Measurements from ENCODE around the gene HBG2. TPM values are rescaled to one million over a fixed set of nuclear protein-coding genes. Genes with fewer than 3 reads are reported as not detected.

HBG2 gene
- total and polyA plus RNA-seq, 9 of the 15 experiments (the other 6 are each of a cell fraction or from before 2014, with no cell fraction given) = 1,626 to 58,619 (median 10,515) TPM

DNA sequence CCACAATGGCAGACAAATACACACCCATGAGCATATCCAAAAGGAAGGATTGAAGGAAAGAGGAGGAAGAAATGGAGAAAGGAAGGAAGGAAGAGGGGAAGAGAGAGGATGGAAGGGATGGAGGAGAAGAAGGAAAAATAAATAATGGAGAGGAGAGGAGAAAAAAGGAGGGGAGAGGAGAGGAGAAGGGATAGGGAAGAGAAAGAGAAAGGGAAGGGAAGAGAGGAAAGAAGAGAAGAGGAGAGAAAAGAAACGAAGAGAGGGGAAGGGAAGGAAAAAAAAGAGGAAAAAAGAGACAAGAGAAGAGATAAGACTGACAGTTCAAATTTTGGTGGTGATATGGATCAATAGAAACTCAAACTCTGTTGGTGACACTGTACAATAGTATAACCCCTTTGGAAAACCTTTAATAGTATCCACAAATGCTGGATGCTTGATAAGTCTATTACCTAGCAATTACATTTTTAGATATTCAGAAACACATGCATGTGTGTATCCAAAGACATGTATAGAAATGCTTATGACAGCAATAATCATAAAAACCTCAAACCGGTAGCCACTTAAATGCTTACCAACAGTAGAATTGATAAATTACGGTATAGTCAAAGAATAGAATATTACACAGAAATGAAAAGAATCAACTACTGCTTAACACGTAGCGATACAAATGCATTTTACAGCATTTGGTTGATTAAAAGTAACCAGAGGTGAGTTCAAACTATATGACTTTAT is 19.1 kb downstream of the HBG2 start (continued):
- TF ChIP-seq, protein P1, sequence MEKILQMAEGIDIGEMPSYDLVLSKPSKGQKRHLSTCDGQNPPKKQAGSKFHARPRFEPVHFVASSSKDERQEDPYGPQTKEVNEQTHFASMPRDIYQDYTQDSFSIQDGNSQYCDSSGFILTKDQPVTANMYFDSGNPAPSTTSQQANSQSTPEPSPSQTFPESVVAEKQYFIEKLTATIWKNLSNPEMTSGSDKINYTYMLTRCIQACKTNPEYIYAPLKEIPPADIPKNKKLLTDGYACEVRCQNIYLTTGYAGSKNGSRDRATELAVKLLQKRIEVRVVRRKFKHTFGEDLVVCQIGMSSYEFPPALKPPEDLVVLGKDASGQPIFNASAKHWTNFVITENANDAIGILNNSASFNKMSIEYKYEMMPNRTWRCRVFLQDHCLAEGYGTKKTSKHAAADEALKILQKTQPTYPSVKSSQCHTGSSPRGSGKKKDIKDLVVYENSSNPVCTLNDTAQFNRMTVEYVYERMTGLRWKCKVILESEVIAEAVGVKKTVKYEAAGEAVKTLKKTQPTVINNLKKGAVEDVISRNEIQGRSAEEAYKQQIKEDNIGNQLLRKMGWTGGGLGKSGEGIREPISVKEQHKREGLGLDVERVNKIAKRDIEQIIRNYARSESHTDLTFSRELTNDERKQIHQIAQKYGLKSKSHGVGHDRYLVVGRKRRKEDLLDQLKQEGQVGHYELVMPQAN (IDR thresholded peaks at IDR 0.05; ENCODE audit: borderline replicate concordance) = peak; percentile 65
- TF ChIP-seq C11orf30 (IDR thresholded peaks at IDR 0.05; ENCODE audit: low read depth) (peak; percentile 65), KDM1A (IDR thresholded peaks at IDR 0.05) (peak in 1 of 2 experiments; percentile 49; a peak in 2 of 4 replicates), ARNT (IDR thresholded peaks at IDR 0.05) (0 out of 4 replicates have a peak, but pooled peaks have one; percentile 52 to 61), ELF4 (CRISPR knock-in tag; IDR thresholded peaks at IDR 0.05) (peak; percentile 79; the same call in 1 of the 2 replicates), TRIM24 (IDR thresholded peaks at IDR 0.05) (0 out of 4 replicates have a peak, but pooled peaks have one; percentile 22 to 38), ARHGAP35 (IDR thresholded peaks at IDR 0.05; ENCODE audit: partially characterized antibody) (peak; percentile 82), SMARCE1 (IDR thresholded peaks at IDR 0.05) (peak; percentile 60; the same call in 1 of the 2 replicates), NR3C1 (CRISPR knock-in tag; IDR thresholded peaks at IDR 0.05) (no peak), CHD1 (IDR thresholded peaks at IDR 0.05; ENCODE audit: low read length) (no peak)
- TF ChIP-seq, protein P2, sequence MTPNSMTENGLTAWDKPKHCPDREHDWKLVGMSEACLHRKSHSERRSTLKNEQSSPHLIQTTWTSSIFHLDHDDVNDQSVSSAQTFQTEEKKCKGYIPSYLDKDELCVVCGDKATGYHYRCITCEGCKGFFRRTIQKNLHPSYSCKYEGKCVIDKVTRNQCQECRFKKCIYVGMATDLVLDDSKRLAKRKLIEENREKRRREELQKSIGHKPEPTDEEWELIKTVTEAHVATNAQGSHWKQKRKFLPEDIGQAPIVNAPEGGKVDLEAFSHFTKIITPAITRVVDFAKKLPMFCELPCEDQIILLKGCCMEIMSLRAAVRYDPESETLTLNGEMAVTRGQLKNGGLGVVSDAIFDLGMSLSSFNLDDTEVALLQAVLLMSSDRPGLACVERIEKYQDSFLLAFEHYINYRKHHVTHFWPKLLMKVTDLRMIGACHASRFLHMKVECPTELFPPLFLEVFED (CRISPR knock-in tag; conservative IDR thresholded peaks at IDR 0.05) = peak; percentile 56; the same call in 1 of the 2 replicates
- TF ChIP-seq, protein P3, sequence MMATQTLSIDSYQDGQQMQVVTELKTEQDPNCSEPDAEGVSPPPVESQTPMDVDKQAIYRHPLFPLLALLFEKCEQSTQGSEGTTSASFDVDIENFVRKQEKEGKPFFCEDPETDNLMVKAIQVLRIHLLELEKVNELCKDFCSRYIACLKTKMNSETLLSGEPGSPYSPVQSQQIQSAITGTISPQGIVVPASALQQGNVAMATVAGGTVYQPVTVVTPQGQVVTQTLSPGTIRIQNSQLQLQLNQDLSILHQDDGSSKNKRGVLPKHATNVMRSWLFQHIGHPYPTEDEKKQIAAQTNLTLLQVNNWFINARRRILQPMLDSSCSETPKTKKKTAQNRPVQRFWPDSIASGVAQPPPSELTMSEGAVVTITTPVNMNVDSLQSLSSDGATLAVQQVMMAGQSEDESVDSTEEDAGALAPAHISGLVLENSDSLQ (IDR thresholded peaks at IDR 0.05) = peak; percentile 54
- TF ChIP-seq, protein P4, sequence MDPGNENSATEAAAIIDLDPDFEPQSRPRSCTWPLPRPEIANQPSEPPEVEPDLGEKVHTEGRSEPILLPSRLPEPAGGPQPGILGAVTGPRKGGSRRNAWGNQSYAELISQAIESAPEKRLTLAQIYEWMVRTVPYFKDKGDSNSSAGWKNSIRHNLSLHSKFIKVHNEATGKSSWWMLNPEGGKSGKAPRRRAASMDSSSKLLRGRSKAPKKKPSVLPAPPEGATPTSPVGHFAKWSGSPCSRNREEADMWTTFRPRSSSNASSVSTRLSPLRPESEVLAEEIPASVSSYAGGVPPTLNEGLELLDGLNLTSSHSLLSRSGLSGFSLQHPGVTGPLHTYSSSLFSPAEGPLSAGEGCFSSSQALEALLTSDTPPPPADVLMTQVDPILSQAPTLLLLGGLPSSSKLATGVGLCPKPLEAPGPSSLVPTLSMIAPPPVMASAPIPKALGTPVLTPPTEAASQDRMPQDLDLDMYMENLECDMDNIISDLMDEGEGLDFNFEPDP (CRISPR knock-in tag; IDR thresholded peaks at IDR 0.05) = no peak
- TF ChIP-seq, protein P5, sequence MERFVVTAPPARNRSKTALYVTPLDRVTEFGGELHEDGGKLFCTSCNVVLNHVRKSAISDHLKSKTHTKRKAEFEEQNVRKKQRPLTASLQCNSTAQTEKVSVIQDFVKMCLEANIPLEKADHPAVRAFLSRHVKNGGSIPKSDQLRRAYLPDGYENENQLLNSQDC (CRISPR knock-in tag; IDR thresholded peaks at IDR 0.05) = no peak
- TF ChIP-seq, protein P6, sequence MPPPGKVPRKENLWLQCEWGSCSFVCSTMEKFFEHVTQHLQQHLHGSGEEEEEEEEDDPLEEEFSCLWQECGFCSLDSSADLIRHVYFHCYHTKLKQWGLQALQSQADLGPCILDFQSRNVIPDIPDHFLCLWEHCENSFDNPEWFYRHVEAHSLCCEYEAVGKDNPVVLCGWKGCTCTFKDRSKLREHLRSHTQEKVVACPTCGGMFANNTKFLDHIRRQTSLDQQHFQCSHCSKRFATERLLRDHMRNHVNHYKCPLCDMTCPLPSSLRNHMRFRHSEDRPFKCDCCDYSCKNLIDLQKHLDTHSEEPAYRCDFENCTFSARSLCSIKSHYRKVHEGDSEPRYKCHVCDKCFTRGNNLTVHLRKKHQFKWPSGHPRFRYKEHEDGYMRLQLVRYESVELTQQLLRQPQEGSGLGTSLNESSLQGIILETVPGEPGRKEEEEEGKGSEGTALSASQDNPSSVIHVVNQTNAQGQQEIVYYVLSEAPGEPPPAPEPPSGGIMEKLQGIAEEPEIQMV (tag; conservative IDR thresholded peaks at IDR 0.05; ENCODE audit: low read depth) = 0 out of 2 replicates have a peak, but pooled peaks have one; percentile 53
- TF ChIP-seq, protein P7, sequence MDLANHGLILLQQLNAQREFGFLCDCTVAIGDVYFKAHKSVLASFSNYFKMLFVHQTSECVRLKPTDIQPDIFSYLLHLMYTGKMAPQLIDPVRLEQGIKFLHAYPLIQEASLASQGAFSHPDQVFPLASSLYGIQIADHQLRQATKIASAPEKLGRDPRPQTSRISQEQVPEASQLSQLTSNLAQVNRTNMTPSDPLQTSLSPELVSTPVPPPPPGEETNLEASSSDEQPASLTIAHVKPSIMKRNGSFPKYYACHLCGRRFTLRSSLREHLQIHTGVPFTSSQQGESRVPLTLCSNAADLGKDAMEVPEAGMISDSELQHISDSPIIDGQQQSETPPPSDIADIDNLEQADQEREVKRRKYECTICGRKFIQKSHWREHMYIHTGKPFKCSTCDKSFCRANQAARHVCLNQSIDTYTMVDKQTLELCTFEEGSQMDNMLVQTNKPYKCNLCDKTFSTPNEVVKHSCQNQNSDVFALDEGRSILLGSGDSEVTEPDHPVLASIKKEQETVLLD (IDR thresholded peaks at IDR 0.05) = 0 out of 2 replicates have a peak, but pooled peaks have one; percentile 49
